GM12874 (cell line): Measurements from ENCODE around the gene ADGRA1.

Experiments used
- TF ChIP-seq, protein P1 (sequence below): IDR thresholded peaks from 2 replicates; pipeline ENCODE4 v1.5.1; 2011; ENCODE audit warnings: low read depth, mild to moderate bottlenecking, control low read depth, low read length, moderate library complexity; ENCODE audit not compliant: insufficient read depth

Gene ADGRA1

DNA sequence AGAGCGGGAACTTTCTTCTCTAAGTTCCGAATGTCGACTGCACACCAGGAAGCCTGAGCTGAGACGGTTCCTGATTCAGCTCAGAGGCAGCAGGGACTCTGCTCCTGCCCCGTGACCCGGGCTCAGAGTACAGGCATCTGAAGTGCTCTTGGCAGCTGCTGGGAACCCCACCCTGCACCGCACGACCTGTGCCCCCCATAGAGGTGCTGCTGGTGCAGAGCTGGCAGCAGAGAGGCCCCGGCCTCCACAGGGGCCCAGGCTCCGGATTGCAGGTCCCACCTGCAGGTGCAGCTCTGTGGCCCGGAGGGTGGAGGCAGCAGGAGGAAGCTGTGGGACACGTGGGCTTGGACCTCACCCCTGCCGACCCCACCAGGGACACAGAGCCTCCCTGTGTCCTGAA is 39.5 kb upstream of the ADGRA1 start:
- TF ChIP-seq, protein P1, sequence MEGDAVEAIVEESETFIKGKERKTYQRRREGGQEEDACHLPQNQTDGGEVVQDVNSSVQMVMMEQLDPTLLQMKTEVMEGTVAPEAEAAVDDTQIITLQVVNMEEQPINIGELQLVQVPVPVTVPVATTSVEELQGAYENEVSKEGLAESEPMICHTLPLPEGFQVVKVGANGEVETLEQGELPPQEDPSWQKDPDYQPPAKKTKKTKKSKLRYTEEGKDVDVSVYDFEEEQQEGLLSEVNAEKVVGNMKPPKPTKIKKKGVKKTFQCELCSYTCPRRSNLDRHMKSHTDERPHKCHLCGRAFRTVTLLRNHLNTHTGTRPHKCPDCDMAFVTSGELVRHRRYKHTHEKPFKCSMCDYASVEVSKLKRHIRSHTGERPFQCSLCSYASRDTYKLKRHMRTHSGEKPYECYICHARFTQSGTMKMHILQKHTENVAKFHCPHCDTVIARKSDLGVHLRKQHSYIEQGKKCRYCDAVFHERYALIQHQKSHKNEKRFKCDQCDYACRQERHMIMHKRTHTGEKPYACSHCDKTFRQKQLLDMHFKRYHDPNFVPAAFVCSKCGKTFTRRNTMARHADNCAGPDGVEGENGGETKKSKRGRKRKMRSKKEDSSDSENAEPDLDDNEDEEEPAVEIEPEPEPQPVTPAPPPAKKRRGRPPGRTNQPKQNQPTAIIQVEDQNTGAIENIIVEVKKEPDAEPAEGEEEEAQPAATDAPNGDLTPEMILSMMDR = no peak

DNA sequence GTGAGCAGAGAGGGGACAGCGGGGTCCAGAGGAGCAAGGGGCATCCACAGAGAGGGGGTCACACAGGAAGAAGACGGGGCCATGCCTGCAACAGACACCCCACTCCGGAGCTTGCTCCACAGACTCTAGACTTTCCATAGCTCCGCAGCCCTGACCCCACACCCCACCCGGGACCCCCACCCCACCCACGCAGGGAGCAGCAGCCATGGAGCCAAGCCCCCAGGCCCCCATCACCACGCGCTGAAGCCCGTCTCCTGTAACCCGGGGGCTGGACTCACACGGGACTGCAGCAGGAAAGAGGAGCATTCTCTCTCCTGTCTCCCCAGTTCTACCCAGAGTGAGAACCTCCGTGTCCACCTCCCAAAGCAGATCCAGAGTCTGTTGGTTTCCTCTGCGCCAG is 38.8 kb upstream of the ADGRA1 start:
- TF ChIP-seq, protein P1 = no peak

DNA sequence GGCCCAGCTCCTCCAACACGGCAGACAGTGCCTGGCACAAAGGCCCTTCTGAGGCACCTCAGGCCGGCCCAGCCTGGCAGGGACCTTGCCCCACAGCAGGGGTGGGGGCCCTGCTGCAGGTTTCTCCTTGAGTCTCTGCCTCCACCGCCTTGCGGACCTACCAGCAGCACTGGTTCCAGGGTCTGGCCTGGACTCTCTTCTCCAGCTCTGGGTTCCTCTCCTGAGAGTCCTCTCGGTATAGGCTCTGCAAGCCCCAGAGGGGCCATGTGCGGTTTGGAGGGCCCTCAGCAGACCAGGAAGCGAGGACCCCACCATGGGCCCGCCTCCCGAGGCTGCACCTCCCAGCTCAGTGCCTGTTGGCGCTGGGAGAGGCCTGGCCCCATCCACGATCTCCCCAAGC is 38.1 kb upstream of the ADGRA1 start:
- TF ChIP-seq, protein P1 = no peak

DNA sequence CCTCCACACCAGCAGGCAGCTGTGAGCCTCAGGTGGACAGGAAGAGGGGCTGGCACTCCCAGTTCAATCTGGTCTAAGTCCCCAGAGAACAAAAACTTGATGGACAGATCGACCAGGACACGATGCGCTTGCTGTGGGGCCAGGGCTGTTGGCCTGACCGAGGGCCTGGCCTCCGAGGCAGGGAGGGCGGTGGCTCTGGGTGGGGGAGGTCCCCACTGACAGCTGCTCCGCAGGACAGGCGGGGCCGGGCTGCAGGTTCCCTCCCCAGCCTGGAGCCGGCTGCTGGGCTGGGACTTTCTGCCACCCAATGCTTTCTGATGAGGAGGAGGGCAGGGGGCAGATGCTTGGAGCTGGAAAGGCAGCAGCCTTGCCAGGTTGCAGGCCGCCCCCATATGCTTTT is 37.4 kb upstream of the ADGRA1 start:
- TF ChIP-seq, protein P1 = no peak

DNA sequence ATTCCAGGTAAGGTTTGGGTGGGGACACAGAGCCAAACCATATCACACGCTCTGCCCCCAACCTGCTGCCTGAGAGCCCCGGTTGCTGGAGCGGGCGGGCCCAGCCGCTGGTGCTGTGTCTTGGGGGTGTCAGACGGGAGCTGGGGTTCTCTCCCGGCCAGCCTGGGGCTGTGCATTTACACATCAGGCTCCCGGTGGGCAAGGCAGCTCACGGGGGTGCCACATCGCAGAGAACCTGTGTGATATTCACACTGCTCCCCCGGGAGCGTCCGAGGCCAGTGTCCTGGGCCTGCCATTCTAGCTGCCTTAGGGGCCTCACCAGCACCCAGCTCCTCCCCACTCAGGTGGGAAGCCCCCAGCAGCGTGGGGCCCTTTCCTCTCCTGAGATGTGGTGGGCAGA is 35.6 kb upstream of the ADGRA1 start:
- TF ChIP-seq, protein P1 = no peak

DNA sequence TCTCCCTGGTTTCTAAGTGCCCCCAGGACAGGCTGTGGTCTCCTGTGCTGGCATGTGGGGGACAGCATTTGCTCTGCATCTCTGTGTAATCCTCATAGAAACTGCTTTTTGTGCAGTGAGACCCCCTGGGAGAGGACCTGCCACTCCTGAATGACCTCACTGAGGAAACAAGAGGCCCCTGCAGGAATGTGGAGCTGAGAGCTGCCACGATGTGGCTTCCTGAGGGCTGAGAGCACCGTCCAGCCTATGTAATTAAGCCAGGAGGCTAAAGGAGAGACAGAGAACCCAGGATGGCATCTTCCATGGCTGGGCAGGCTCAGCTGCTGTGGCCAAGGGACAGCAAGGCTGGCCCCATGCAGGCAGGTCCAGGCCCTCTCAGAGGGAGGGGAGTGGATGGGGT is 32.3 kb upstream of the ADGRA1 start:
- TF ChIP-seq, protein P1 = no peak

DNA sequence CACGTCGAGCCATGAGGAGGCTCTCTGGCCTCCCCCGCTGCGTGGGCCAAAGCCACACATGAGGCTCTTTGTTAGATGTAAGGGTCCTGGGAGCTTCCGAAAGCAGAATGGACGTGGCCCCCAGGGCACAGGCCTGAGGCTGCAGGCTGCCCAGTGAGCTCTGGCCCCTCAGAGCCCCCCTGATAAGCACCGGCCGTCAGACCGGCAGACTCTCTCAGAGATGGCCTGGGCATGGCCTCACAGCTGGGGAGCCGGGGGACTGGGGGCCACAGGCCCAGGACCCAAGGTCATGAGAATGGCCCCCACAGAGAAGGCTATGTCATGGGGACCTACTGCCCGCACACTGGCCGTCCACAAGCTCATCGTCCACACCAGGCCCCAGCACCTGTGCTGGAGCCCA is 31.7 kb upstream of the ADGRA1 start:
- TF ChIP-seq, protein P1 = no peak
